CD4-positive, alpha-beta T cell treated with Interleukin-10 for 1 hour (primary cell): ENCODE data around the gene GLS2.
A peak's percentile ranks its signal among the peaks of the same experiment; 100 is the strongest.
"Not testable (repeated sequence)": the region's sequence is repeated elsewhere in the genome, so short reads cannot be mapped to it uniquely, and the experiment has no call there.

Experiments
- DNase-seq: peaks from one replicate; pipeline ENCODE4 v3.0.0-alpha.2; 2020

Gene GLS2

DNA sequence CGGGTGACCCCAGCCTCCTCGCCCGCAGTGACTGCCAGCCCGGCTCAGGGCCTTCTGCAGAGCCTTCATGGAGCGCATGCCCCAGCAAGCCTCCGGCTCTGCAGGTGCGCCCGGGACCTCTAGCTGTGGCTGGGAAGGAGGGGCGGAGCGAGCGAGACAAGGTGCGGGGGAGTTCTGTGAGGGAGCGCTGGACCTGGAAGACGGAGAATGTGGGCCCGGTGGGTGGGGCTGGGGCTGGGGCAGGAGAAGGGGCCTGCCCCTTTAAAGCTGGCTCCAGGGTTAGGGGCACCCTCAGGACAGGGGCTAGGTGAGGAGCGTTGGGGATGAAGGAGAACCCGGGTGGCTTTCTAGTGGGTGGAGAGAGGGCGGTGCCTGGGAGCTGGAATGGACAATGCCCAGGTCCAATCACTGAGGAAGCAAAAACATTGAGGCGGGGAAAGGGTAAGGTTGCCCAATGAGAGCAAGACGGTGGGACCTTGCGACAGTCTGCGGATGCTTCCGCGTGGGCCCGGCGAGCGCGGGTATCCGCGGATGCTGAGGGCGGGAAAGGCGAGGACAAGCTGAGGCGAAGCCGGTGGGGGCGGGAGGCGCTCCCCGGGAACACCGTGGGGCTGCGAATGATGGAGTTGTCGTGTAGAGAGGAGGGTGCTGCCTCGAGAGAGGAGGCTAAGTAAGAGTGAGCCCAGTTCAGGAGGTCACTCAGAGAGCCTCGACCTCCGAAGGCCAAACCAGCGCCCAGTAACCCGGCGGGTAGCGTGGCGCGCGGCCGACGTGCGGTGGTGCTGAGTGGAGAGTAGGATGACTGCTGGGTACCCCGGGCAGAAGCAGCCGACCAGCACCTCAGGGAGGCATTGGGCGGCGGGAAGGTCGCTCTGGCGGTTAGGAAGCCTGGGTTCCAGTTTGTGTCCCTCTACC, at the start of gene GLS2:
Gene GLS2, minus strand, starts transcription at position 121 of the 915 bp plus-strand sequence. Its CDS starts 43 bp downstream, at position 78.
- peak; percentile 86 for DNase-seq

DNA sequence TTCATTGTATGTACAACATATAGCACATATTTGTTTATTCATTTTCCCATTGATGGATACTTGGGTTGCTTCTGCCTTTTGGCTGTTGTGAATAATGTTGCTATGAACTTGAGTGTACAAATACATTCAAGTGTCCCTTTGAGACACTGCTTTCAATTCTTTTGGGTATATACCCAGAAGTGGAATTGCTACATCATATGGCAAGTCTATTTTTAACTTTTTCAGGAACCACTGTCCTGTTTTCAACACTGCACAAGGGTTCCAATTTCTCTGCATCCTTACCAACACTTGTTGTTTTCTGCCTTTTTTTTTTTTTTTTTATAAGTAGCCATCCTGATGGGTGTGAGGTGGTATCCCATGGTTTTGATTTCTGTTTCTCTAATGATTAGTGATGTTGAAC, 49.6 kb upstream of the GLS2 start:
- DNase-seq, result no peak

DNA sequence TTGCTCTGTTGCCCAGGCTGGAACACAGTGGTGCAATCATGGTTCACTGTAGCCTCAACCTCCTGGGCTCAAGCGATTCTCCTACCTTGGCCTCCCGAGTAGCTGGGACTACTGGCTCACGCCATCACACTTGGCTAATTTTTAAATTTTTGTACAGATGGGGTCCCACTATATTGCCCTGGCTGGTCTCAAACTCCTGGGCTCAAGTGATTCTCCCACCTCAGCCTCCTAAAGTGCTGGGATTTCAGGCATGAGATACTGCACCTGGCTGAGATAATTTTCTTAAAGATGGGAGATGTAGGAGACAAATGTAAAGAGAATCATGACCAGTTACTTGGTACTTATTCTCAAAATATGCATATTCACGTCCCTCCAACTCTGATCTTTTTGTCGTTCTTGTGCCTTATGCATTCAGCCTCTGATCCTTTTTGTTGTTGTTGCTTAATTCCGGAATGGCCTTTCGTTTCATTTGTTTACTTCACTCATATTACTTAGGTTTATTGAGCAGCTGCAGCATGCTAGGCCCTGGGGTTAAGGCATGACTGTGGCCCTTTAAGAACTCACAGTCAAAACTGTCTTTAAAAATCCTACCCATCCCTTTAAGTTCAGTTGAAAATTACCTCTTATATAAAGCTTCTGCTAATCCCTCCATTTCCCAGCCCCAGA, 42.6 kb upstream of the GLS2 start:
- DNase-seq, result no peak

DNA sequence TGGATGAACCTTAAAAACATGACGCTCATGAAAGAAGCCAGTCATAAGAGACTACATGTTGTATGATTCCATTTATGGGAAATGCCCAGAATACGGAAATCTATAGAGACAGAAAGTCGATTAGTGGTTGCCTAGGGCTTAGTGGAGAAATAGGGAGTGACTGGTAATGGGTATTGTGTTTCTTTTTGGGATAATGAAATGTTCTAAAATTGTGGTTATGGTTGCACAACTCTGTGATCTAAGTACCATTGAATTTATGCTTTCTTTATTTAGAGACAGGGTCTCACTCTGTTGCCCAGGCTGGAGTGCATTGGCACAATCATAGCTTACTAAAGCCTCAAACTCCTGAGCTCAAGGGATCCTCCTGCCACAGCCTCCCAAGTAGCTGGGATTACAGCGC, 41.7 kb upstream of the GLS2 start:
- DNase-seq, result no peak

DNA sequence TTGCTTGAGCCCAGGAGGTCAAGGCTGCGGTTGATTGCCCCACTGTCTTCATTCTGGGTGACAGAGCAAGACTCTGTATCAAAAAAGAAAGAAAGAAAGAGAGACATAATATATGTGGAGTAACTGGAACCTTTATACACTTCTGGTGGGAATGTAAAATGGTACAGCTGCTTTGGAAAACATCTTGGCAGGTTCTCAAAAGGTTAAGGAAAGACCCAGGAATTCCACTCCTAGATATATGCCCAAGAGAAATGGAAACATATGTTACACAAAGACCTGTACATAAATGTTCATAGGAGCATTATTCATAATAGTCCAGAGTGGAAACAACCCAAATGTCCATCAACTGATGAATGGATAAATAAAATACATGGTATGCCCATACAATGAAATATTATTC, 40.9 kb upstream of the GLS2 start:
- no peak for DNase-seq

DNA sequence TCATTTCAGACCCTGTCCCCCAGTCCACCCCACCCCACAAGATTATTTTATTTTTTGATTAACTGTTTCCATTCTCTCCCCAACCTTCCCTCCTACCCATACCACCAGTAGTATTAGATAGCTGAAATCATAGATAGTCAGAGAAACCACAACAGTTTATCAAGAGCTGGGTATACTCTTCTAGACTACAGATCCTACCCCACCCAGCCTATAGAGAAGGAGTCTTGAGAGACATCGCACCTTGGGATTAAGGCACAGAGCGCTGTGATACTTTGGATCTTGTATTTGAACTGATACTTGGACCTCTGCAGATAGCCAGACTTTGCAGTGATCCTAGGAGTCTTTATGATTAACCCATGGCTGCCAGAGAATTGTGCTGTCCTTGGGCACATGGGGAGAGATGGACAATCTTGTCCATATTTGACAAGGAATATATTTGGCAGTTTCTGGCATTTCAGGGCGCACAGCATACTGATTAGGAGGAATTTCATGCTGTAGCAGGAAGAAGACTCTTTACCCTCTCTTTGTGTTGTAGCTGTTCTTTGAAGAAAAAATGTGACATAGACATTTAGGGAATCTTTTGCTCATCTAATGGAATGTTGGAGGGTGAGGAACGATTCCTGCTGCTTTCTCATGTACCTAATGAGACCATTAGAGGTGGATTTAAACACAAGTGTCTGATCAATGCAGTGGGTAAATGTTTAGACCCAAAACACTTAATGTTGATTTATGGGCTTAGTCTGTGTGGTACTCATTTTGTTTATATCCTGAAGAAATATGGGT, 34.6 kb upstream of the GLS2 start:
- no peak for DNase-seq

DNA sequence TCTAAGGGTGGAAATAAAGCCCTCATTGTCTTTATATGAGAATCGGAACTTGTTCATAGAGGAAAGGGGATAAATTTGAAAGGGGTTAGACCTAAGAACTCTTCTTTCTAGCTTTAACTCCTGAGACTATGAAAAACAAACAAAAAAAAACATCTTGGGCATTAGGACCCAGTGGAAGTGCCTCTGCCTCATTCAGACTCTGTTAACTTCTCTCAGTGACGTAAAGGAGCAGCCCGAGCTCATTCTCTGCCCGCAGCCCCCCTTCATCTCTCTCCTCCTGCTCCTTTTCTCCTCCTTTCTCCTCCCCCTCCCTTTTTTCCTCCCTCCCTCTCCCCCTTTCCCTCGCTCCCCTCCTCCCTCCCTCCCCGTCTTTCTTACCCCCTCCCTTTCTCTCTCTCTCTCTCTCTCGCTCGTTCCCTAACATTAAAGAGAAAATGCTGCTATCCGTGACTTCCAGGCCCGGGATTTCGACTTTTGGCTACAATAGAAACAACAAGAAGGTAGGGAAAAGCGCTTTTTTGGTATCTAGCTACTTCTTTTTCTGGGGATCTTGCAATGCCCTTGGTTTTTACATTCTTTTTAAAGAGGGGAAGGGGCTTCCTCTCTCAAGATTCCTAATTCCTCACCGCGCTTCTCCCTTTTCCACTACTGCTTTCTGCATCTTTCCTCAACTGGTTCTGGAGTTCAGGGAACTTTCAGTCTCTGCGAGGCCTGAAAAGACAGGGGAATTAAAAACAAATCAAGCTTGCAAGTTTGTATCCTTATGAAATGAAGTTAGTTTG, 33.8 kb upstream of the GLS2 start, which contains the start of gene RBMS2:
Gene RBMS2, plus strand, starts transcription at position 231 of the 782 bp plus-strand sequence. Its CDS starts 204 bp downstream, at position 435.
- peak; percentile 40 for DNase-seq

DNA sequence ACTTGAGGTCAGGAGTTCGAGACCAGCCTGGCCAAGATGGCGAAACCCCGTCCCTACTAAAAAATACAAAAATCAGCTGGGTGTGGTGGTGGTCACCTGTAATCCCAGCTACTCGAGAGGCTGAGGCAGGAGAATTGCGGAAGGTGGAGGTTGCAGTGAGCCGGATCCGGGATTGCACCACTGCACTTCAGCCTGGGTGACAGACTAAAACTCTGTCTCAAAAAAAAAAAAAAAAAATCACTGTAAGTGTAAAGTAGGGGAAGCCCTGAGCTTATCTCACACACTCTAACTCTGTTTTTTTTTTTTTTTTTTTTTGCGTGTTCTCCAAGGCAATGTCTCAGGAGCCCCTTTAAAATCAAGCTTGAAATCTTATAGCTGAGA, 33.2 kb upstream of the GLS2 start:
- no peak for DNase-seq

DNA sequence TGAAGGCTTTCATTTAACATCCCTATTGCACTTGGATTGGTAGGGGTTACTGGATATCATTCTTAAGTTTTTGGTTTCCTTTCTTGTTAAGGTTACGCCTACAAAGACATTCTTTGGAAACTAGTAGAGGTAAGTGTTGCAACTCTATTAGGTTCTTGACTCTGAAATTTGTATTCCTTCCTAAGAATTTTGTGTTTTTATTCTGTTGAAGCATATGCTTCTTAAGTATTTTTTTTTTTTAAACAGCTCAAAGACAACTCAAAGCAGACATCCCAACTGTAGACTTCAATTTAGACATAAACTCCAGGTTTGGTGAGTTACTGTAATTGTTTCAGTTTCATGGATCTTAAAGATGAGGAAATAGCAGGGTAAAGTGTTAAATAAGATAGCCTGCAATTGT, 32.5 kb upstream of the GLS2 start:
- DNase-seq, result no peak

DNA sequence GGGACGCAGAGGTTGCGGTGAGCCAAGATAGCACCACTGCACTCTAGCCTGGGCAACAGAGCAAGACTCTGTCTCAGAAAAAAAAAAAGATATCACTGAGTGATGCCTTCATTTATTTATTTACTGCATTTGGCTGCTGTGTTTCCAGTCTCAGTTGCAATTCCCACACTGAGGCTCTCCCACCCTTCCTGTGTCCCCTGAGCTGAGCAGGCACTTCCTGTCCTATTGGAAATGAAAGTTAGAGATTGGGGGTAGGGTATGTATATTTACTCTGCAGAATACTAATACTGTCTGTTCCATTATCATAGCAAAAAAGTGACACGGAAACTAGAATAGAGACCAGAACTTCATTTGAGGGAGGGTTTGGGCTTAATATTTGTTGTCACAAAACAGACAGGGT, 32.1 kb upstream of the GLS2 start:
- DNase-seq, result no peak

DNA sequence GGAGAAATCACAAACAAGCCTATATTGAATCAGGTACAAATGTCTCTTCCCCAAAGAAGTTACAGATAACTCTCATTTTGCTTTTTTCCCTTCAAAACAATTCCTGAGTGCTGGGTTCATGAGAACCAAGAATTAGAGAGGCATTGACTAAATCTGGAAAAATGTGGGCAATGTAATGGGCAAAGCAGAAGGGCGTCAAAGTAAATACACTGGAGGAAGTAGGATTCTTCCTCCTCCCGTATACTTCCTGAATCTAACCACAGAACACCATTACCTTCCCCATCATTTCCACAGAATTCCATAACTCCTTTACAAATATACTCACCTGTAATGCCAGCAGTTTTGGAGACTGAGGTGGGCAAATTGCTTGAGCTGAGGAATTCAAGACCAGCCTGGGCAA, 30.6 kb upstream of the GLS2 start:
- no peak for DNase-seq

DNA sequence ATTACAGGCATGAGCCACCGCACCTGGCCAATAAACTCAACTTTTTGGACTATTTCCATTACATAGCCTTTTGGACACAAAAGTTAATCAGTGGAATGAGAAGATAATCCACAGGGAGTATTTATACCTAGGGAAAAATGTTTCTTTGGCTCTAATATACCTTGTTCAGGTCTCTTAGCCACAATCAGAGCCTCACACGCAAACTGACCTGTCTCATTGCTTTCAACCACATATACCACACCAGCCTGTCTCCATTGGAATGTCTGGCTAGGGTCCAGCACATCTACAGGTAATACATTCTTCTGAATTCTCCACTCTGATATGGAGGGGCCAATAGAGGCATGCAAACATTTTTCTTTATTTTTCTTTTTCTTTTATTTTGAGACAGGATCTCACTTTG, 29.9 kb upstream of the GLS2 start:
- no peak for DNase-seq

DNA sequence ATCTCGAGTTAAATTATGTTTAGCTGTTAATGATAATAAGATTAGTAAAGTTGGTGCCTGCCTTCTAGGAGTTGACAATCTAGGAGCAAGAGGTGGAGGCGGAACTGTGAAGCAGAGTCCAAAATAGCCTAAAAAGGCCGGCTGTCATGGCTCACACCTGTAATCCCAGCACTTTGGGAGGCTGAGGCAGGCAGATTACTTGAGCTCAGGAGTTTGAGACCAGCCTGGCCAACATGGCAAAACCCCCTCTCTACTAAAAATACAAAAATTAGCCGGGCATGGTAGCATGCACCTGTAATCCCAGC, 26.0 kb upstream of the GLS2 start:
- DNase-seq, result not testable (repeated sequence)

DNA sequence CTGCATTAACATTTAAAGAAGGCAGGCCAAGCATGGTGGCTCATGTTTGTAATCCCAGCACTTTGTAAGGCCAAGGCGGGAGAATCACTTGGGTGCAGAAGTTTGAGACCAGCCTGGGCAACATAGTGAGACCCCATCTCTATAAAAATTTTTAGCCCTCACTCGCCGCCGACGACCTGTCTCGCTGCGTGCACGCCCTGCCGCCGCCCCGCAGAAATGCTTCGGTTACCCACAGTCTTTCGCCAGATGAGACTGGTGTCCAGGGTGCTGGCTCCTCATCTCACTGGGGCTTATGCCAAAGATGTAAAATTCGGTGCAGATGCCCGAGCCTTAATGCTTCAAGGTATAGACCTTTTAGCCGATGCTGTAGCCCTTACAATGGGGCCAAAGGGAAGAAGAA, 22.8 kb upstream of the GLS2 start:
- no peak for DNase-seq

DNA sequence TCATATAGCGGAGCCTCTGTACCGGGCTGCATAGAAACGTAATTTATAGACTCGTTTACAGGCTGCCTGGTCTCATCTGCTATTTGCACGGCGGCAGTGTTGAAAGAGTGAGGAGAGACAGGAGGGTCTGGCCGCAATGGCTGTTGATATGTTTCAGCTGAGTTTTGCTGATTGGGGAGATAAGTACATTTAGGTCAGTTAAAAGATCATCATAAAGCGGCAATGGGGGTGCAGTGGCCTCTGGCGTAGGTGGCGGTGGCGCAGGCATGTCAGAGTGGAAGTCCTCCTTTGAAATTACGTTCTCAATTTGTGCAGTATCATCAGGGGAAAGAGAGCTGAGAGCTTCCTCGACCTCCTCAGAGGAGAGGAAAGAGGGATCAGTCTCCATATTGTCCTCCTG, 11.9 kb upstream of the GLS2 start:
- not testable (repeated sequence) for DNase-seq

DNA sequence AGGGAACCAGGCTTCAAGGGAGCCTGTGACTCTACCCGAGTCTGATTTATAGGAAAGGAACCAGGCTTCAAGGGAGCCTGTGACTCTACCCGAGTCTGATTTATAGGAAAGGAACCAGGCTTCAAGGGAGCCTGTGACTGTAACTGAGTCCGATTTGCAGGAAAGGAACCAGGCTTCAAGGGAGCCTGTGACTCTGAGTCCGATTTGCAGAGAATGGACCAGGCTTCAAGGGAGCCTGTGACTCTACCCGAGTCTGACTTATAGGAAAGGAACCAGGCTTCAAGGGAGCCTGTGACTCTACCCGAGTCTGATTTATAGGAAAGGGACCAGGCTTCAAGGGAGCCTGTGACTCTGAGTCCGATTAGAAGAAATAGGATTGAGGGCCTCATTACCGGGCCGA, 11.5 kb upstream of the GLS2 start:
- DNase-seq, result not testable (repeated sequence)

DNA sequence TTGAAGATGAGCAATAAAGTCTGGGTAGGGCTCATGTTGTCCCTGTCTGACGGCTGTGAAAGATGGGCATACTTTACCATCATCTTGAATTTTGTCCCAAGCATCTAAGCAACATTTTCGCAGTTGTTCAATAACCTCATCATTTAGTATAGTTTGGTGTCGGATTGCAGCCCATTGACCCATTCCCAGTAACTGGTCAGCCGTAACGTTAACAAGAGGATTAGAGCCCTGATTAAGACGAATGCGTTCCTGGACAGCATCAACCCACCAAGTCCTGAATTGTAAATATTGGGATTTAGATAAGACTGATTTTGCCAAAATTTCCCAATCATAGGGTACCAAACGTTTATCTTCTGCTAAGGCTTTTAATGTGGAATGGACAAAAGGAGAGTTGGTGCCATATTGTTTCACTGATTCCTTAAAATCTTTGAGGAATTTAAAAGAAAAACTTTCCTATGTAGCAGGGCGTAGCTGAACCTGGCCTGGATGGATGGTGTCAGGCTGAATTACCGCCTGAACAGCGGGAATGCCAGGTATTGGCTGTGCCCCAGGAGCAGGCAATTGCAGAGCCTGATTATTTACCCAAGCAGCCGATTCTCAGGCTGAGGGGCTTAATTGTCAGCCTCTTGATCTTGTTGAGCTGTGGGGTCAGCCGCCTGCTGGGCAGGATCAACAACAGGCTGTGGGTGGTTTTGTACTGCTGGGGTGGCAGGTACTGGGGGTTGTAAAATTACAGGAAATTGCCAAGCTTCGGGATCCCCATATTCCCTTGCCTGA, 10.4 kb upstream of the GLS2 start:
- DNase-seq, result not testable (repeated sequence)

DNA sequence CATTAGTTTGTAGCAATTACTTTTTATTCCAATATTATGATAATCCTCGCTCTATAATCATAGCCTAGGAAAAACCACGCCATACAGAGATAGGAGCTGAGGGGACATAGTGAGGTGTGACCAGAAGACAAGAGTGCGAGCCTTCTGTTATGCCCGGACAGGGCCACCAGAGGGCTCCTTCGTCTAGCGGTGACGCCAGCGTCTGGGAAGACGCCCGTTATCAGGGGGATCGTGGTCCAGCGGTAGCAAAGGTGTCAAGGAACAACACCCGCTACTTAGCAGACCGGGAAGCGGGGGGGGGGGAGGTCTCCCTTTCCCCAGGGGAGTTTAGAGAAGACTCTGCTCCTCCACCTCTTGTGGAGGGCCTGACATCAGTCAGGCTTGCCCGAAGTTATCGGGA, 8.7 kb upstream of the GLS2 start:
- DNase-seq, result peak; percentile 66

DNA sequence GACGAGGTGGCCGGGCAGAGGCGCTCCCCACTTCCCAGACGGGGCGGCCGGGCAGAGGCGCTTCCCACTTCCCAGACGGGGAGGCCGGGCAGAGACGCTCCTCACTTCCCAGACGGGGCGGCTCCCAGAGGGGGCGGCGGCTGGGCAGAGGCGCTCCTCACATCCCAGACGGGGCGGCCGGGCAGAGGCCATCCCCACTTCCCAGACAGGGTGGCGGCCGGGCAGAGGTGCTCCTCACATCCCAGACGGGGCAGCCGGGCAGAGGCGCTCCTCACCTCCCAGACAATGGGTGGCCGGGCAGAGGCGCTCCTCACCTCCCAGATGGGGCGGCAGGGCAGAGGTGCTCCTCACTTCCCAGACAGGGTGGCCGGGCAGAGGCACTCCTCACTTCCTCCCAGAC, 6.5 kb upstream of the GLS2 start:
- DNase-seq, result not testable (repeated sequence)

DNA sequence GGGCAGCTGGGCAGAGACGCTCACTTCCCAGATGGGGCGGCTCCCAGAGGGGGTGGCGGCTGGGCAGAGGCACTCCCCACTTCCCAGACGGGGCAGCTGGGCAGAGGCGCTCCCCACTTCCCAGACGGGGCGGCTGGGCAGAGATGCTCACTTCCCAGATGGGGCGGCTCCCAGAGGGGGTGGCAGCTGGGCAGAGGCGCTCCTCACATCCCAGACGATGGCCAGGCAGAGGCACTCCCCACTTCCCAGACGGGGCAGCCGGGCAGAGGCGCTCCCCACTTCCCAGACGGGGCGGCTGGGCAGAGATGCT, 6.1 kb upstream of the GLS2 start:
- DNase-seq, result not testable (repeated sequence)

DNA sequence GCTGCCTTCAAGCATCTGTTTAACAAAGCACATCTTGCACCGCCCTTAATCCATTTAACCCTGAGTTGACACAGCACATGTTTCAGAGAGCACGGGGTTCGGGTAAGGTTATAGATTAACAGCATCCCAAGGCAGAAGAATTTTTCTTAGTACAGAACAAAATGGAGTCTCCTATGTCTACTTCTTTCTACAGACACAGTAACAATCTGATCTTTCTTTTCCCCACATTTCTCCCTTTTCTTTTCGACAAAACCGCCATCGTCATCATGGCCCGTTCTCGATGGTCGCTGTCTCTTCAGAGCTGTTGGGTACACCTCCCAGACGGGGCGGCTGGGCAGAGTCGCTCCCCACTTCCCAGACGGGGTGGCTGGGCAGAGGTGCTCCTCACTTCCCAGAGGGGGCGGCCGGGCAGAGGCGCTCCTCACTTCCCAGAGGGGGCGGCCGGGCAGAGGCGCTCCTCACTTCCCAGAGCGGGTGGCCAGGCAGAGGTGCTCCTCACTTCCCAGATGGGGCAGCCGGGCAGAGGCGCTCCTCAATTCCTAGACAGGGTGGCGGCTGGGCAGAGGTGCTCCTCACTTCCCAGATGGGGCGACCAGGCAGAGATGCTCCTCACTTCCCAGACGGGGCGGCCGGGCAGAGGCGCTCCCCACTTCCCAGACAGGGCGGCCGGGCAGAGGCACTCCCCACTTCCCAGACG, 5.6 kb upstream of the GLS2 start:
- DNase-seq, result not testable (repeated sequence)

DNA sequence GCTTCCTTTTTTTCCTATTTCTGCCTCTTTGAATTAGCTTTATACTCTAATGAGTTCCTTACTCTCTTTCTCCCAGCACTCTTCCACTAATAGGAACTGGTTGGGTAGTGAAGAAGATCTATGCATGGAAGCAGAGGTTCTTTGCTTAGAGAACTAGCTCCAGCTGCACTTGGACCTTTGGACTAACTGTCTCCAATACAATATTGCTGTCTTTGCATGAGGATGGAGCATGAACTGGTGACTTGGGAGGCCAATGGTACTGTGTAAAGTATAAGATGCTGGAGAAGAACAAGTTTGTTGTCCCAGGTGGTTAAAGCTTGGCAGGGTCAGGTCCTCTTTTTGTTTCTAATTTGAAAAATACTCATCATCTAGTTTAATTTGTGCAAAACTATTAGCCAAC, 2.4 kb upstream of the GLS2 start:
- DNase-seq, result no peak
